HG03196 (cell line): Measurements from ENCODE around the gene ZNF385B.

Experiments used
- ATAC-seq: cut with Tn5 transposase; IDR thresholded peaks from one replicate; pipeline ENCODE4 v1.9.1; 2021; ENCODE audit not compliant: unreplicated experiment

ZNF385B gene

GRCh38 chr2:179556425-179556824 is 305.0 kb downstream of the ZNF385B start:
- no peak for ATAC-seq

DNA sequence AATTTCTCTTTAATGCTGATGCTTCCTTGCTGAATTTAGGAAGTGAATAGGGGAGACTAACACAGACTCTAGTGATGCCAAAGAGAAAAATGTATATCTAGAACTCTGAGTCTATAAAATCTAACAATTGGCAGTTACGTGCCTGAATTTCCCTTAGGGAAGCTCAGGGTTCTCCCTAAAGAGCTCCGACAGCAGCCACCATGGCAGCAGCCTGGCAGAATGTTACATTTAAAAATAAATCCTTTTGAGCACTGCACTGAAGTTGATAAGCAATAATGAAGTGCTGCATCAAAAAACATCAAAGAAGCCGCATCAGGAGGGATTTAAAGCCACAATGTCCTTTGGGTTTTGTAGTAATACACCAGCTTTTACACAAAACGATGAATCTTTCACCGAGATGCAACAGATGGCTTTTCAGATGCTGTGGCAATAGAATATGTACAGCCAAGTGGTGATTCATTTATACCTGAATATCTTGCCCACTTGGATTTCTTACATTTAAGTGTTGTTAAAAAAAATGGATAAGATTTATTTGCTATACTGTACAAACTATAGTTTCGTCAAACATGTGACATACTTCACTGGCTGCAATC is 305.6 kb downstream of the ZNF385B start:
- ATAC-seq, result no peak

DNA sequence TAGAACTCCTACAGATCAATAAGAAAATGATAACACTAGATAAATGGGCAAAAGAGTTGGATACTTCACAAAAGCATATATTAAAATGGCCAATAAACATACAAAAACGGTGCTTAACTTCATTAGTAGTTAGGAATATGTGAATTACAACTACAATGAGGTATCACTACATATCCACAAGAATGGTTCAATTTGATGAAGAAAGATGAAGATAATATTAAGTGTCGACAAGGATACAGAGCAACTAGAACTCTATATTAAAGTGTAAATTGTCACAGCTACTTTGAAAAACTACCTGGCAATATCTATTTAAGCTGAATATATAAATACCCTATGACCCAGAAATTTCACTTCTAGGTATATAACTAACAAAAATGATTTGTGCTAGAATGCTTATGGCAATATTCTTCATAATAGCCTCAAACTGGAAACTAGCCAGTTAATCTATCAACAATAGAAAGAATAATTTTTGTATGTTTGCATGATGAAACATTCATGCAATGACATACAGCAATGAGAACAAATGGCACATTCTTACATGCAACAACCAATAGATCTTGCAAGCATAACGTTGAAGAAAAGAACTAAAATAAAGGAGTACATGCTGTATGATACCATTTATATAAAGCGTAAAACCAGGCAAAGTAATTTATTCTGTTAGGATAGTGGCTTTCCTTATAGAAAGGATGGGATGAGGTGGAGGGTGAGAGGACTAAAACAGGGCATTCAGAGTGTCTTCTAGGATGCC is 306.6 kb downstream of the ZNF385B start:
- ATAC-seq, result no peak

- no peak for ATAC-seq
Observed at GRCh38 chr2:179553382-179553781, 308.0 kb downstream of the ZNF385B start.

DNA sequence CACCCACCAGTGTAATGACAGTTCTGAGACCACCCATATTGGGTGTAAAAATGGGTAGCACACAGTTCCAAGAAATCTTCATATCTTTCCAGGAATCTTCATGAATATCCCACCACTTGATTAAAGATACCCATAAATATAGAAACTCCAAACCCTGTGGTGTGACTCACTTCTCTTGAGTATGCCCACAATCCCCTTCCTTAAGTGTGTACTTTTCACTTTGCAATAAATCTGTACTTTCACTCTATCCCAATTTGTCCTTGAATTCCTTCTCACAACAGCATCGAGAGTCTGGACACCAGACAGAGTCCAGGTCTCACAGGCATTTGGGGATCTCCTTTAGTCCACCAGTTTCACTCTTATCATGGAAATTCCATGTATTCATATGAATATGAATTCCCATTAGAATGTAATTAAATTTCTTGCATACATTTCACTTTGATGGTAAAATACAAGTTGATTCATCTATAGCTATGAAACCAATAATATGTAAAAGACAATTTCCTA is 309.8 kb downstream of the ZNF385B start:
- ATAC-seq, result no peak

- no peak for ATAC-seq
Observed at GRCh38 chr2:179550849-179551248, 310.6 kb downstream of the ZNF385B start.

DNA sequence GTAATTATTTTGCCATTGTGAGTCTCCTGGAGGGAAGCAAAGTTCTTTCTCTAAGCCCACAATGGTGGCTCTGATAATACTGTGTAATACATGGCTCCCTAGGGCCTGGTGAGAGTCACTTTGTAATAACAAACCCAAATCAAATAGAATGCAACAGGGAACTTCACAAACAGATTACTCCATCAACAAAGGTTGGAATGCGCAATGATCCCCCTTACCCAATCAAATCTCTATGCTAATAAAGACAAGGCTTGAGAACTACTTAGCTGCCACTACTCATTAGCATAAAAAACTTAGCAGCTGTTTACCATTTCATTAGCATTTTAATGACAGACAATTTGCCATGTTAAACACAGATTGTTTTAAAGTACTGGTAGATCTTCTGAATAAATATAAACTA is 311.2 kb downstream of the ZNF385B start:
- ATAC-seq, result no peak

- ATAC-seq, result no peak
Observed at GRCh38 chr2:179546656-179547055, 314.8 kb downstream of the ZNF385B start.

- no peak for ATAC-seq
Observed at GRCh38 chr2:179545024-179545423, 316.4 kb downstream of the ZNF385B start.

DNA sequence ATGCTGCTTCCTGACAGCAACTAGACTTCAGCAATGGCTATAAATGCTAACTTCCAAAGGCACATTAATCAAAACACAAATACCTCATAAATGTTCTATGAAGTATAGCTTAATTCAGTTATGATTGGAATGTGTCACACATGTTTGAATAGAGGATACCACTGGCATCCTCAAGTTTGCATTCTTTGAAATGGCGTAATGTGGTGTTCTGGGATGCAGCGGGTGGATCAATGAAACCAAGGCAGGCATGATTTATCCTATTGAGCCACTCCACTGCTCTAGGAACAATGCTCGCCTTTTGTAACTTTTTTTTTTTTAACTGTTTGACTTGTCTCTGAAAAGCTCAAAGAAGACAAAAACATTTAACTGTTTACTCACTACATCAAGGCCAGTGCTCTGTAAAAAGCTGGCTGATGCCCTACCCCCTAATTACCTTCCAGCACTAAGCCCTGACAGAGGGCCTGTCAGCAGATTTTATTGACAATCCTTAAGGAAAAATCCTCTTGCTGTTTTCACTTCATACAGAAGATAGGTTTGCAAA is 318.0 kb downstream of the ZNF385B start:
- no peak for ATAC-seq

- no peak for ATAC-seq
Observed at GRCh38 chr2:179541586-179541985, 319.8 kb downstream of the ZNF385B start.

- no peak for ATAC-seq
Observed at GRCh38 chr2:179539124-179539511, 322.3 kb downstream of the ZNF385B start.

DNA sequence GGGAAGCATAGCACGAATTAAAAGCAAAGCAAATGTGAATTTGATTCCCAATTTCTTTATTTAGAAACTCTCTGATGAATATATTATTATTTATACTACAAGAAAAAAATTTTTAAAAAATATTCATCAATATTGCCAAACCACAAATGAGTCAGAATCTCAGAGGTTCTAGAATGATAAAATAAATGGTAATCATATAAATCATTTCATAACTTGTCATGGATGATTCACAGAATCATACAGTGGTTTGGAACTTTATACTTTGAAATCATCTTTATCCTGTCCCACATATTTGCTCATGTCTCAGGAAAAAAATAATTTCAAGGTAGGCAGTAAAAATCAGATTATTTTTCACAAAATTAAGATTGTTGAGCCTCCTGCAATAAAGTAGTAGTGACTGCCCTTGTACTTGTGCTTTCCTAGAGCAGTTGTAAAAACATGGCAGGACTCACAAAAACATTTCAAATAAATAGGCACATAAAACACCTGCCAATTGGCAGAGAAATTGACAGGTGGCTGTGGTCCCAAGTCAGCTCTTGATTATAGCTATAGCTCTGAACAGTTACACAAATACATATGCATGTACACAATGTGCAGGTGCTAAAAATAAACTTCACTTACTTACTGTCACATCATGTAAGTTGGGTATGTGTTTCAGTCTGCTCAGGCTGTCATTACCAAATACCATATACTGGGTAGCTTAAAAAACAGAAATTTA is 322.8 kb downstream of the ZNF385B start:
- ATAC-seq, result no peak

DNA sequence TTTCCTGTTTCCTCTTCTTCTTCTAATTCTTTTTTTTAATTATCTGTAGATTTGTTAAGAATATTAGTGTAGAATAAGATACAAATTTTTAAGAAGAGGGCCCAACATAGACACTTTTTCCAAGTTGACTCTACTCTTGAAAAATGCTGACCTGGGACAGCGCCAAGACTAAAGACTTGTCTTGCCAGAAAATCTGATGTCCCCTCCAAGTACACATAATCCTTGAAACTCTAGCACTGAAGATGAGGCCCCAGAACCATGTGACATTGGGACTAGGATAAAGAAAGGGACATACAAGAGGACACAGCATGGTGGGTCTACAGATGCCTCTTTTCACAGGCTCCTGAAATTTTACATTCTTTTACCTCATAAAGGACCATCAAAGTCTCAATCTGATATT is 325.2 kb downstream of the ZNF385B start:
- no peak for ATAC-seq

- ATAC-seq, result no peak
Observed at GRCh38 chr2:179533875-179534274, 327.5 kb downstream of the ZNF385B start.

DNA sequence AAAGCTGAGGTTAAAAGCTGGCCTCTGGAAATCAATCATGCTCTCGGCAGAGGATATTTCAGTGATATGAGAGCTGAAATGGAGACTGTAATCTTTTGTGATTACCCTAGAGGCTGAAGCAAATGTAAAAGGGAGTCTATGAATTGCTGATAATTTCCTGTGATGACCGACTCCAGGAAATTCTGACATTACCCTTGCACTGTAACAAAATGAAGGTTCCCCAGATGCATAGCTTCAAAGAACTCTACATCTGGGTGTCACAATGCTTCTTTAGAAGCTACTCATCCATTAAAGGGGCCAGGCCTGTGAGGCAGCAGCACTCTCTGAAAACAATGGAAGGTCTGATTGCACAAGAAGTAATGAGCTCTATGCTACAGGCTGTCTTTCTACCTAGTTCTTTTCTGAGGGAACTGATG is 328.5 kb downstream of the ZNF385B start:
- ATAC-seq, result no peak

DNA sequence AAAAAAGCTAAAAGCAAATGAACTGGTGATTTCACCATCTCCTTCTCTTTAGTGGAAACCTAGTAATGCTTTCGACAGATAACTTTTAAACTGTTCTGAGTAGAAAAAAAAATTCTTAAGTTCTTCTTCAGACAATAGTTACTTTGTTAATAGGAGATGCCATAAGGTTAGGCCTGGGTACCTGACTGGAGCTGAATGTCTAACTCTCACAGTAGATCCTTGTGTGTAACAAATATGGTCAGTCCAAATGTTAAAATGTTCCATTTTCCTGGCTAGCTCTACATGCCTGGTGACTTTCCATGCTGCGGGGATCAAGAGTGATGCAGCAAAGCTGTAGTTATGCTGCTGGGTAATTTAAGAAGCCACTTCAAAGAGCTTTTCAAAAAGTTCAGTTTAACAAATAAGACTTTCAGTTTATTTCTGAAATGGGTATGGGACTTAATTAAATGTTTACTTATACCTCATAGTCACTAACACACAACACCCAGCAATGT is 332.8 kb downstream of the ZNF385B start:
- no peak for ATAC-seq

DNA sequence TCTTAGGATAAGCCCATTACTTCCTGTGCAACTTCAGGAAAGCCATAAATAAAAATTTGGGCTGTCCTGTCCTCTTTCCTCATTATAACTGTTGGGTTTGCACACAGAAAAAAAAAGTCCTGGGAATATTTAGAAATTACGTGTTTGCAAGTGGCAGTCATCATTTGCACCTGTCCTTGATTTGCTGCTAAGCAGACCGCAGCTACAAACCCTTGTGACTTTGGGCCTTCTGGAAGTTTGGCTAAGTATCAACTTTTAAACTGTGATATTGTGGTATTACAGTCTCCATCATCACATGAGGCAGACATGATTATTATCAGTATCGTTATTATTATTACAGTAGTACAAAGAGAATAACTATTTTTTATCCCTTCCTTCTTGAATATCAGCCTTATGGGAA is 336.1 kb downstream of the ZNF385B start:
- ATAC-seq, result no peak

GRCh38 chr2:179524809-179525339 is 336.5 kb downstream of the ZNF385B start:
- ATAC-seq, result no peak

DNA sequence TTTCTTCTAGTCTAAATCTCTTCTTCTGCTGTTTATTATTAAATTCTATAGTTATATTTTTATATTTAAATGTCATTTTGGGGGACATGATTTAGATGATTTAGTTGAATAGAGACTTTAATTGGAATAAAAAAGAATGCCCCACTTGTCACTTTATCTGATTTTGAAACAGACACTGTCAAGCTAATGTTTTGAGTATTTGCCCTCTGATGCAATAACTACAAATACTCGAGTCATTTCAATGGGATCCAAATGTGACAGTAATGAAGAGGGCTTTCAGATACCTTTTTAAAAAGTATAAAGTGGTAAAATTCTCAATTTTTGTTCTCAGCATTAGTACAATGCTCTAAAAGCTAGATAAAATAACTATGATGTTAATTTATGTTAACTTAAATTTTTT is 339.5 kb downstream of the ZNF385B start:
- ATAC-seq, result no peak

- ATAC-seq, result no peak
Observed at GRCh38 chr2:179518830-179519229, 342.6 kb downstream of the ZNF385B start.
